Stimulated activated CD4-positive, alpha-beta T cell treated with anti-CD3 and anti-CD28 coated beads, TNF-alpha, amount 100 ng/mL, for 24 hours (primary cell): ENCODE data around the gene MBP.
A peak's percentile ranks its signal among the peaks of the same experiment; 100 is the strongest.

Experiments
- DNase-seq, 3 experiments: peaks; one replicate each; pipeline ENCODE4 v3.0.0-alpha.2; 2020; ENCODE audit warnings: low read depth in 3 of 3

Gene MBP

DNA sequence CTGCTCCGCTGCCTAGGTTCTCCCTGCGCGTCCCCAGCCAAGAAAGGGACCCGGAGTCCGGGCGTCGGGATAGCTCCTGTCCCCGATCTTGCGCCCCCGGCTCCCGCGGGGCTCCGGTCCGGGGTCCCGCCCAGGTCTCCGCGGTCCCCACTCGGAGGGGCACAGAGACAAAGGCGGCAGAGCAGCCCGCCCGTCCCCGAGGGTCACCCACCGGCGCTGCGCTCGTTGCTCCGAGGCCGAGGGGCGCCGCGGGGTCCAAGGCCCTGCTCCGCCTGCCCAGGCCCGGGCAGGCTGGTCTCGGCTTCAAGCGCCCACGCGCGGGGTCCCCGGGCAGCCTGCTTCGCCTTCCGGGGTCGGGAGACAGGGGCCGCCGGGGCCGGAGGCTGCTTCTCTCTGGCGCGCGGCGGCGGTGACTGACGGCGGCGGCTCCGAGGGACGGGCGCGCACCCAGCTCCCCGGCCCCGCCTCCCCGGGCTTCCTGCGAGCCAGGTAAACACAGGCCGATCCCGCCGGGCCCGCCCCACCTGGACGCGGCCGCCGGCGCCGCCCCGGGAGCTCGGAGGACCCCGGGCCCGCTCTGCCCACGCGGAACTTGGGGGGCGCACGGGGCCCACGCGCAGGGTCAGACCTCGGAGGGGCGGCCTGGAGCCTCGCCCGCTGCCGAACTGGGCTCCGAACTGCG, at the start of gene MBP:
TSS of gene MBP (minus strand) at position 415 of the 682 bp plus-strand sequence. CDS start 27,522 bp downstream, outside the sequence.
- DNase-seq: peak in 2 of 3 experiments; percentile 49 to 71

DNA sequence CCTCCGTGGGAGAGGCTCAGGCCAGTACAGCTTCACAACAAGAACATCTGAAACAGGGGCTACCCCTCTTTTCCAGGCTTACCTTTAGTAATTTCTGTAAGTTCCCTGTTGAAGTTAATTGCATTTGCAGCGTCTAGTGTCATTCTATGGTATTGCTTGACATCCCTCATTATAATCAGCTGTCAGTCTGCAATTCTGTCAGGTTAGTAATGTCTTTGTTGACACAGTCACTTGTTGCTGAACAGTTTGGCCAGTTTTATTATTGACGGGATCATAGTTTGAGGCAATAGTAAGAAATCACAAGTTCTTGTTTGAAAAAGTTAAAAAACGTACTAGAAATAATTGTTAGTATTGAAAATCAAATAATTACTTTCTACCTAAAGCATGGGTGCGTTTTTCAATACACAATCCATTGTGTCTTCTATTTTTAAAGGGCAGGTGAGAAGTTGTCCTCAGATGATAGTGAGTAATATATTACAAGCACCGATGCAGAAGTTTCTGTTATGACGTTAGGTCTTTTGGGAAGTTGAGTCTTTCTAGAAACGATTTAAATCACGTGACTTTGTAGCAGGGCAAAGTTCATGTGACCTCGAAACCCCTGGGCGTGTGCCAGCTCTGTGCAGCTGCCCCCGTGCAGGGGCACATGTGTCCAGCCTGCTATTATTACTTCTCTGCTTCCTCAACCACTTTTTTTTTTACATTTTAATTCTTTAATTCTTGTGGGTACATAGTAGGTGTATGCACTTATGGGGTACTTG, 49.5 kb upstream of the MBP start:
- no peak for DNase-seq

DNA sequence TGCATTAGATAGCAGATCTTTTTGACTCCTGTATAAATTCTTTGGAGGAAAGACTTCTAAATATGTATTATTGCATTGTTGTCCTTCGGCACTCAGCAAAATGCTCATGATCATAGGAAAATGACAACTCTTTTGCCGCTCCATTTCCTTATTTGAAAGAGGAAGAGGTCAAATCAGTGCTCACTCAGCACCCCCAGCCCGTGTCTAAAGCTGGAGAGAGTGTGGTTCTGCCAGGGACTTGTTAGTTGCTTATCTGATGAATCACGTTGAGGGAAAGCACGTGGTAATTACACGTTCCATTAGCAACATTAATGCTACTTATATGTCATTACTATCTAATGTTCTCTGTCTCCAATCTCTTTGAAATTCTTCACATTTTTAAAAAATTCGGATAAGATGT, 46.0 kb upstream of the MBP start:
- DNase-seq: no peak

DNA sequence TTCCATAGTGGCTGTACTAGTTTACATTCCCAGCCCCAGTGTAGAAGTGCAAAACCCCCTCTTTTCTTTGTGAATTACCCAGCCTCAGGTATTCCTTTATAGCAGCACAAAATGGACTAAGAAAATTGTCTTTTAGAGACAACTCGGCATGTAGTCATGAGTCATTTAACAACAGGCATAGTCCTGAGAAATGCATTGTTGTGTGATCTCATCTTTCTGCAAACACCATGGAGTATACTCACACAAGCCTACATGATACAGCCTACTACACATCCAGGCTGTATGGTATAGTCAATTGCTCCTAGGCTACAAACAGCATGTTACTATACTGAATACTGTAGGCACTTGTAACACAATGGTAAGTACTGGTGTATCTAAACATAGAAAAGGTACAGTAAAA, 44.4 kb upstream of the MBP start:
- no peak for DNase-seq

DNA sequence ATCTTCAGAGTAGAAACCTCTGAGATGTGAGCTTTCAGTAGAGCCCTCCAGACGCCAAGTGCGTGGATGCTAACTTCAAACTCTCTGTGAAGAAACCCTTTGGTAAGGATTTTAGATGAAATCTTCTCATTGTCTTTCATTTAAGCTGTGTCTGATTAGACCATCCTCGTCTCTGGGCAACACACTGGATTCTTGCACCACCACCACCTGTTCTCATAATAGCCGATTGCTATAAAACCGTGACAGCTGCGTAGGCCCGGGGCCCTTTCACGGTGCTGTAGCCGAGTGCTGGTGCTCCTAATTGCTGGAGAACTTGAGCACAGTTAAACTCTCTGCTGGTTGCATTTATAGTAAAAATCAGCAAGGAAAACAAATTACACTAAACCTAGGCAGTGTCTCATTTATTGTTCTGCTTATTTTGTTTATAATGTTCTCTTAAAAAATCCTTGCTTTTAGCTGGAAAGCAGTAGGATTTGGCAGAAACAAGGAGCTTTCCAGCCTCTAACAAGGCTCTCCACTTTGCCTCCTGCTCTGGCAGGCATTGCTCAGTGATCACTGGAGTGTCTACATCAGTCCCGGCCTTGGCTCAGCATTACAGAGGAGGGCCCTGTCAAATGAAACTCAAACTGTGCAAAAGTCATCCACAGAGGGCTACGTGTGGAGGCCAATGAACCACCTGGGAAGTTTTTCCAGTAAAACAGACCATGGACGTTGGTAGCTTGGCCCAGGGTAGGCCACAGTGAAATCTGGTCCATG, 40.9 kb upstream of the MBP start:
- DNase-seq: no peak

DNA sequence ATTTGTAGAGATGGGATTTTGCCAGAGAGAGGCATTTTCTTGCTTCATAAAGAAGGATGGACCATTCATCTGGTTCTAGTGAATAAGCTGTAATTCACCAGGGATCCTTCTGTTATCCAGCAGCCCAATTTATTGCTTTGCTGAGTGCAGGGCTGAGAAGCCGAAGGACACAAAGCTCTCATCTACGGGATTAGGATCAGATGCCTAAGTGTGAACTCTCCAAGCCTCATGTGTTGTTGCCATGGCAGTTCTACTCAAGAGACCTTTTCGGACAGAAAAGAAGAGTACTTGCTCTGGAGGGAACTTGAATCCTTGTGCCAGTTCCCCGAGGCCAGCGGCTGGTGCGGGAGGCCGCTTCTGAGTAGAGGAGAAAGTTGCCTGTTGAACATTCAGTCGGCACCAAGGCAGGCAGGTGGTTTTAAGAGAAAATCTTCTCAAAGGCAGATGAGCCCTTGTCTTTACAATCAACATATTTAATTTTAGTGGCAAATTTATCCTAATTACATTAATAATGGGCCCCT, 38.4 kb upstream of the MBP start:
- no peak for DNase-seq

DNA sequence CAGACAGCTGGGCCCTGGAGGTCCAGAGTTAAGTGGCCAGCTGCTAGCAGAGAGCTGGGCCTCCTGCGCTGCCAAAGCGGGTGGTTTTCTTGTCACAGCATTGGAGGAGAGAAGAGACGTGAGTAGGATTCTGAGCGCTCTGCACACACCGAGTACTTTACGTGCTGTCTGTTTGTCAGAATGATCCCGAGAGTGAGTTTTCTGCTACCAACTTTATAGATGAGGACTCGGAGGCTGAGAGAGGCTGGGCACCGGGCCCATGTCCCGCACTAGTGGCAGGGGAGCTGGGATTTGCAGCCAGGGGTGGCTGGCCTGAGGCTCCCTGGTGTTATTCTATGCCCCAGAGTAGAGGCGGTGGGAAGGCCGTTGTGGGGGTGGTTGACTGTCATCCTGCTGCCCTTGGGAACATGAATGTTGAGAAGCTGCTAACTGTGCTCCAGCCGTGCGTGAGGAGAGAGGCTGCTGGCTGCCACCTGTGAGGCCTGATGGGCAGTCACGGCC, 36.3 kb upstream of the MBP start:
- DNase-seq: no peak

DNA sequence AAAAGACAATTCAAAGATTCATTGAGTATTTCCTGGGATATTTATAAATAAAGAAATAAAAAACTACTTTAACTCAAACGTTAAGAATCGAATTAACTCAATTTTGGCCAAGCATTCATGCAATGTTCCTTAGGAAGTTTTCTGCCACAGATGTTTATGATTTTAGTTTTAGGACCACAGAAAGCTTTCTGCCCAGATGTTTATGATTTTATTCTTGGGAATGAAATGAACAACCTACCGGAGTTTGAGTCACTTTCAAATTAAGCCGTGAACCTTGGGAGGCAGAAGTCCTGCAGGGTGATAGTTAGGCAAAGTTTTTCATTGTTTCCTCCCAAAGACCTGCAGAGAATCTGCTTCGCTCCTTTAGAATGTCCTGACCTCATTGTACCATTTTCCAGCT, 34.7 kb upstream of the MBP start:
- no peak for DNase-seq

DNA sequence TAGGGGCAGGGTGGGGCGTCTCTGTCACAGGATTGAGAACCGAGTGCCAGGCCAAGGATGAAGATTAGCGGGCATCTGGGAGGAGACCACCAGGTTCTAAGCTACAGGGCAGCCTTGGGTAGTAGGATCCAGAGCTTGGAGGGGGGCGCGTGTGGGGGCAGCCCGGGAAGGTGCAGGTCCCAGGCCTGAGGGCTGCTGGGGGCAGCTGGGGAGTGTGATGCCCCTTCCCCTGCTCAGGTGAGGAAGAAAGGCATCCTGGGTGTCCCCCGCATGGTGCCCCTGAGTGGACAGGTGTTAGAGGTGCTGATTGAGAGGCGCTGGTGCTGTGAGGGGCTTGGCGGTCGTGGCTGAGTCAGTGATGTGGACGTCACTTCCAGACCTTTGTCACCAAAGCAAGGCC, 33.9 kb upstream of the MBP start:
- DNase-seq: no peak

DNA sequence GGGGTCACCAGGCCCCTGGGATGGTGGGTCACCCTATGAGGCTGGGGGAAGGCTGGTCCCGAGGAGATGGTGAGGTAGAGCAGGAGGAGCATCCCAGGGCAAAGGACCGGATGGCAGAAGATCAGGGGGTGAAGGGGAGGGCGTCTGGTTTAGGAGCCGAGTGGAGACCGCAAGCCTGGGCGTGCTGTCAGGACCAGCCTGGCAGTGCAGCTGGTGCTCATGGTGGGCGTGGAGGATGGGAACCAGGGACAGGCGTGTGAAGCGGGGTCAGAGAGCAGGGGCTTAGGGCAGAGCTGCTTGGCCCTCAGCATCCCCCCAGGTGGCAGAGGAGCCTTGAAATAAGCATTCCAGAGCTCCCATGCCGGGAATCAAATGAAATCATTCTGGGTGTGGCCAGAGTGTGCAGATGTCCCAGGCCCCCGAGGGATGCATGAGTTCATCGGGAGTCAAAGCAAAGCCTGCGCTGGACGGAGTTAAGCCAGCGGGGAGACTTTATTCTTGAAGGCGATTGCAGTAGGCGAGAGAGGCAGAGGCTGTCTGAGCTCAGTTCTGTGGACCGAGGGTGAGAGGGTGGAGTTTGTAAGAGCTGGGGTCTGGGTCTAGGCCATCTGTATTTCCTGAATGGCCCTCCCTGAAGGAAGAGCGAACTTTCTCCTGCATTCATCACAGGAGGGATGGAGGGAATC, 33.1 kb upstream of the MBP start:
- DNase-seq: no peak

DNA sequence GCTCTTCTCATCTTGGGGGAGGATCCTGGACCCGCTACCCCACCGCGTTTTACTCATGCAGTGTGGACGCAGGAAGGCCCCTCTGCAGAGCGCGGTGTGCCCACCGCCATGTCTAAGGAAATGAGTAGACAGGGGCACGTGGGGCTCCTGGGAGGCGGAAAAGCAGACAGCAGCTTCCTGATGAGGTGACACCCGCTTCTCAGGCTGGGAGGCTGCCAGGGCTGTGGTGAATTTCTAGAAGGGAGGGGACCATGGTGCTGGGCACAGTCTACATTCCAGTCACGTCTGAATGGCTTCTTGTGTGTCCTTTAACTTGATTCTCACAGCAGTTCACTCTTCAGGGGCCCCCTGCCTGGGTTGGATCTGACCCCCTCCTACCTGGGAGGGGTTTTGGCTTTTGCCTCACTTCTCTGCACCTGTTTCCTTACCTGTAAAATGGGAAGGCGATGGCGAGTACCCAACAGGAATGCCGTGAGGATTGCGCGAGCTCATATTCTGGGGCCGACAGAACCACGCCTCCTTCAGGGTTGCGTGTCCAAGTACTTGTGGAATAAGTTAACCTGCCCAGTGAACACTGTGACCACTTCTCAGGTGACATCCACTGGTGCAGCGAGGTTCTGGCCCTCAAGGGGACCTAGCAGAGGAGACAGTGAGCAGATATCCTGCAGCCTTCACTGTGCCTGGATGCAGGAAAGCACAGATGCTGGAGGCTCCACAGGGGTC, 32.3 kb upstream of the MBP start:
- DNase-seq: no peak

DNA sequence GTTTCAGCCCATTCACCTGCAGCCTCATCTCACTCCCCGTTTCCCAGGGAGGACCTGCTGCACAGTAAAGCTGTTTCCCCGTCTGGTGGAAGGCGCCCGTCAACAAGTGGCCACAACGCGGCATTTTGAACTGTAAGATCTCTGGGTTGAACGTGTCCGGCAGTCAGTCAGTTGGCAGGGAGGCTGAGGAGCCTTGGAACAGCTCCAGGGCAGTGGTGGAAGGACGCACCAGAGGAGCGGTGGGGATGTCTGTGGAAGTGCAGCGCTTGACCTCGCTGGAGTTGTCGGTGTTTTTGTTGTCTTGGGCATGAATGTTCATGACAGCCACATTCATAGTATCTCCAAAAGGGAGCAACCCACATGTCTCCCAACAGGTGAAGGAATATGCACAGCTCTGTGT, 31.4 kb upstream of the MBP start:
- no peak for DNase-seq

DNA sequence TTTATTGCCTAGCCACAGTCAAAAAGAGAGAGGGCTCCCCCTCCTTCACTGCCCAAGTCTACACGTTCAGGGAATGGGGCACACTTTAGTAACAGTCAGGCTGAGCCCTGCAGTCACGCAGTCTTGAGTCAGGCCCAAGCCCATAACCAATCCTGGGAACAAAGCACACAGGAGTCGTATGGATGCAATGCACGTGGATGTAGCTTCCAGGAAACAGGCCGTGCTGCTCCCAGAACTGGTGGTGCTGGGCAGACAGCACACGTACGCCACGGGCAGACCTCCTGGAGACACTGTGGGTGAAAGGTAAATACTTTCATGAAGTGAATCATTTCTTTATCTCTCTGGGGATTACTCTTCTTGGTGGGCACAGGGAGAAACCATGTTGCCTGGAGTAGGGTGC, 30.0 kb upstream of the MBP start:
- no peak for DNase-seq

DNA sequence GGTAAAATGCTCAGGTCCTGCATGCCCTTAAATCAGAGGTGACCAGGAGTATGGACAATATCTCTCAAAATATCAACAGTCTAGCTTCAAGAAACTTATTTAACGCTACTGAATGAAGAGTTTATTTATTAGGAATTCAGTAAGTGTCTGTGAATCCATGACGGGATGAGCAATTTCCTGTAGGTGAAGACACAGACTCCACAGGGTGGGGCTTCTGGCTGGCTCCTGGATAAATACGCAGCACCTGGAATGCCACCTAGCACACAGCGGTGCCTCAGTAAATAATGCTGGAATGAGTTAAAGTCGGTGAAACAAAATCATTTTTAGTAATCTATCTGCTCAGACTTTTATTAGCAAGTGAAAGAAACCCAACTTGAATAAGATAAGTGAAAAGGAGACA, 29.4 kb upstream of the MBP start:
- no peak for DNase-seq

DNA sequence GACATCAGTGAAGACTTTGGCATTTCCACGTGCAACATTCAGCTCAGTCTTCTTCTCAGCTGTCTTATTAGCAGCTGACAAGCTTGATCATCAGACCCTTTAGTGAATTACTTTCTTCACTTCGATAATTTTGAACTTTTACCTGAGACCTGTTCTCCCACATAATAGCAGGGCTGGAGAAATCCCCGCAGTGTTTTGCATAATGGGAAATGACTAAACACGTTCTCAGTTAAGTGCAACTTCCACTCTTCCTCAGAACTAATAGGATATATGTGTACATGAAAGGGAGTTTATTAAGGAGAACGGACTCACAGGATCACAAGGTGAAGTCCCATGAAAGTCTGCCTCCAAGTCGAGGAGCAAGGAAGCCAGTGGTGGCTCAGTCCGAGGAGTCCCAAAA, 28.8 kb upstream of the MBP start:
- no peak for DNase-seq

DNA sequence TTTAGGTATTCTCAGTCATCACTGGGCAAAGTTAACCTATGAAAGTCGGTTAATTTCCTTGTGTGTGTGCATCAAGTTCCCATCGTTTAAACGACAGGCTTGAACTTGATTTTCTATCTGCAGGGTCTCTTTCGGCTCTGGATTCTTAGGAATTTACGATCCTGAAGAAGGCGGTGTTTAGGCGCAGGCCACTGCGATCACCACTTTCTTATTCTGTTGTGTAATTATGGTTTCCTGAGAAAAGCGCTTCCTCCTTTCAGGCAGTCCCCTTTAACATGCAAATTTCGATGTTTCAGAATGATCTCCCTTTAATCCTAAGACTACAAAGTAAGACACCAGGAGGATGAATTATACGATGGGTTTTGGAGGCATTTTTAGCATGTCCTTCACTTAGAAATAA, 27.9 kb upstream of the MBP start:
- DNase-seq: no peak

DNA sequence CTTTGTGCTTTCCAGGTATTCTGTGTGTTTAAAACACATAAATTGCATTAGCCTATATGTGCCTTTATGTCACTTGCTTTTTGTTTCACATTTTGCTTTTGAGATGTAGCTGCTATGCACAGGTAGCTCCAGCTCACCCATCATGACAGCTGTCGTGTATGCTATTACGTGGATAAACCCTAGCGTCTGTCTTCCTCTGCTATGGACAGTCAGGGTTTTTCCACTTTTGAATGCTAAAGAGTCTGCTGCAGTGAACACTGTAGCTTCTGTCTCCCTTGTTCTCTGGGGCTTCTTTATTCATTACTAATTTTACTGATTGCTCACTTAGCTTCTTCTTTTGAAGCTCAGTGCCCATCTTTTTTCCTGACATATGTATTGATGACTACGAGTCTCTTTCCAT, 24.7 kb upstream of the MBP start:
- no peak for DNase-seq

DNA sequence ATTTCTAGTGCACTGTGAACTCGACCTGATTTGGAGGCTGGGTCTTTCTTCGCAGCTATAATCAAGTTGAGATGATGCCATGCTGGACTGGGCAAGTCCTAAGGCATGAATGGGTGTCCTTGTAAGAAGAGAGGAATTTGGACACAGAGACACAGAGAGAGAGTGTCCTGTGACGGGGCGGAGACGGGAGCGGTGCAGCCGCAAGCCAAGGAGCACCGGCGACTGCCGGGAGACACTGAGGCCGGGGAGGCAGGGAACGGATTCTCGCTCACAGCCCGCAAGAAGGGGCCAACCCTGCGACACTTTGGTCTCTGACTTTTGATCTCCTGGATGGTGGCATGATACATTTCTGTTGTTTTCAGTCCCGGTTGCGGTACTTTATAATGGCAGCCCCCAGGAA, 22.4 kb upstream of the MBP start:
- no peak for DNase-seq

DNA sequence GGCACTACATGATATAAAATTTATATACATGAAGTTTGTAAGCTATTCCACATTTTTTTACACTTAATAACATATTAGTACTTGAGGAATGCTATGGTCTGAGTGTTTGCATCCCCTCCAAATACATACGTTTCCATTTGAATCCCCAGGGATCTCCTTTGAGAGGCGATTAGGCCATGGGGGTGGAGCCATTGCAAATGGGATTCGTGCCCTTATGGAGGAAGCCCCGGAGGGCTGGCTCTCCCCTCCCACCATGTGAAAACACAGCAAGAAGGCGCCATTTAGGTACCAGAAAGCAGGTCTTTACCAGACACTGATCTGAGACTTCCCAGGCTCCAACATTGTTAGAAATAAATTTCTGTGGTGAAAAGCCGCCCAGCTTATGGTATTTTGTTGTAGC, 20.8 kb upstream of the MBP start:
- DNase-seq: no peak

DNA sequence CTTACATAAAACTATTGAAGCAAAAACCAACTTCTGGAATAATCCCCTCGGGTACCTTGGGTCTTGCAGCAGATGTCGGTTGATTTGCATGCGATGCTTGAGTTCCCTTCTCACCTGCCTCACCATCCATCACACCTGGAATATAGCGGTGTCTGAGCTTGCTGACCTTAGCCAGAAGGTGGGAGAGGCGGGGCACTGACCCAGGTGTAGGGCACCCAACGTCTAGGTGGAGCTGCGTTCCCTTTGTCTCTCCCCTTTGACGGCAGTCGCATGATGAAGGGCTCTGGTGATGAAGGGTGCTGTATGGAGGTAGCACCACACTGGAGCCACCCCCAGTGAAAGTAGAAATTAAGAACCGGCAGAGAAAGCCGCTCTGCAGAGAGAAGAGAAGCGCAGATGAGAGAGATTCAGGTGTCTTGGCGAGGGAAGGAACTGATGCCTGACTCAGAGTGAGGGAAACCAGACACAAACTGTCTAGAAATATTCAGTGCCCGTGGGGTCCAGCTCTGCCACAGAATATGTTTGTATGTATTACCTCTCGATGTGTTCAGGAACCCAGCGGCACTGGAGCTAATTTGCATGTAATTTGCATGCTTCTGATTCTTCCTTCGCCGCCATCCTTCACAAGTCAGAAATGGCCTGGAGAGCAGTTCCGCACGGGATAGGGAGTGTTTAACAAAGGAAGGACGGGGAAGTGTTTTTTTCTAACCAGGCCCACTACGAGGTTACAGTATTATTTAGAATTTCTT, 19.4 kb upstream of the MBP start:
- DNase-seq: no peak
